Hematopoietic multipotent progenitor cell treated with erythropoietin and hydrocortisone succinate and interleukin-3 and kit ligand, for 15 days (in vitro differentiated cells): ENCODE results near the gene XRCC2.

Experiments used
- DNase-seq: peaks from one replicate; pipeline ENCODE4 v3.0.0-alpha.2; 2015; ENCODE audit warnings: low spot score

Gene XRCC2

GRCh38 chr7:152615031-152615741, 60.8 kb downstream of the XRCC2 start:
- no peak for DNase-seq

DNA sequence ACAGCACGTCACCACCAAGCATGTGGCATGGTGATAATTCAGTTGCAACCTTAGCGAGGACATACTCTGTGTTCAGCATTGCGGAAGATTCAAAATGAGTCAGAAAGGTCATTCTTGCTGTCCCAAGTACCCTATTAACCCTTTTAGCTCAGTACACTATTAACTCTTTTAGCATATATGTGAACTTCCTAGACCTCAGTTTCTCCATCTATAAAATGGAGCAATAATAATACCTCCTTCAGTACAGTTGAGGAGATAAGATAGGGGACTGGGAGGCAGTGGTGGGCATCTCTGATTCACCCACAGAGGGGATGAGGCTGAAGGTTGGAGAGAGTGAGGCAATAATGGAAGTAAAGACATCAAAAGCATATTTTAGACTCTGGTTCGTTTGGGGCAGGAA, 67.3 kb downstream of the XRCC2 start:
- DNase-seq = no peak

- DNase-seq = no peak
Measured at GRCh38 chr7:152608208-152608607, 67.7 kb downstream of the XRCC2 start.

DNA sequence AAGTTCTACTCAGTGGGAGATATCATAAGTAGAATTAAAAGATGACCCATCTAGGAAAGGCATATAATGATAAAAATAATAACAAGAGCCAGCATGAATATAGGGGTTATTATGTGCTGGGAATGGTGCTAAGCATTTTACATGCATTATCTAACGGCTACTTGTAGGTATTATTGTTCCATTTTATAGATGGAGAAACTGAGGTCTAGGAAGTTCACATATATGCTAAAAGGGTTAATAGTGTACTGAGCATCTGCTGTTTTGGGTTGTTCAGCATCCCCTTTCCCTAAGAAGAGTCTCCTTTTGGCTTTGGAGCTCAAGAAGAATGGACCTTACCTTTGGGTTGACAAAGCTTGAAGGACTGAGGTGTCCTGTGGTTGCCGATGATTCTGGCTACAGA, 68.9 kb downstream of the XRCC2 start:
- no peak for DNase-seq

DNA sequence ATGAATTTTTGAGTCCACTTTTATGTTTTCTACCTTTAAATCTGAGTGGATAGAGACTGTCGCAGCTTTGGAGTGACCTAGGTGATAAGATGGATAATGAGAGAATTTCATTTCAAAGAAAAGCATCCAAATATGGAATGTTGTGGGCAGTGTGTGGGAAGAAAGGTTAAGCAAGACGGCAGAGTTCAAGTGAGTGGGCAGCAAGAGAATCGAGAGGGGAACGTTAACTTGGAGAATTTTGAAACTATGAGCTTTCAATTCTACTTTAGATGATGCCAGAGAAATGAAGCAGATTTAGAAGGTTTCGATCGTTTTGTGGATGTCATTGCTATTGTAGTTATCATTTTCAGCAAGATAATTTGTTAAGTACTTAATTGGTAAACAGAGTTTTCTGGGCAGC, 73.0 kb downstream of the XRCC2 start:
- DNase-seq = no peak

DNA sequence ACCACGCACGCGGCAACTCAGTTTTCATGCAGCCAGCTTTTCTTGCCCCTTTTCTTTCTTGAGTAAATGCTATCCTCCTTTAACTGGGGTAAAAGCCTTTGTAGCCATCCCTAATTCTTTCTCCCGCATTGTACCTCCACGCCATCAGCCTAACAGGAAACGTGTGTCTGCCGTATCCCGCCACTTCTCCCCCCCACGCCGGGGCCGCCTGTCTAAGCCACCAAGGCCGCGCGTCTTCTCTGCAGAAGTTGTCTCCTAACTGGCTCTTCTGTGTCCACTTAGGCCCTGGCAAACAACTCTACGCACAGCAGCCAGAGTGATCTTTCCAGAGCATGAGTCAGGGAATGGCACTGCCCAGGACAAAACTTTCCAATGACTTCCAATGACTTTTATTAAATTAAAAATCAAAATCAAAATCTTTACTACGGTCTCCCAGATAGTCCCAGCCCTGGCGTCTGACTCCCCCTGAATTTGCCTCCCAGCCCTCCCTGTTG, 74.6 kb downstream of the XRCC2 start:
- DNase-seq = no peak

DNA sequence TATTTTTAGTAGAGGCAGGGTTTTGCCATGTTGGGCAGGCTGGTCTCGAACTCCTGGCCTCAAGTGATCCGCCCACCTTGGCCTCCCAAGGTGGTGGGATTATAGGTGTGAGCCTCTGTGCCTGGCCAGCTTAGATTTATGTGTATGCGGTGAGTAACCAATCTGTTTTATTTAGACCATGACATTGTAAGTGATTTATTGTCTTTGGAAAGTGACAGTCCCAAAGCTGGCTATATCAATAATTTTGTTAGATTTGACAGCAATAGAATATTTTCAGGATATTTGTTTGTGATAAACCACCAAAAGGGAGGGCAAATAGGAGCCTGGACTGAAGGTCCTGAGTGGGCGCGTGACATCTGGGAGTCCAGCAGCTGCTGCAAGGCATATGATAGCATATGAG, 75.7 kb downstream of the XRCC2 start:
- no peak for DNase-seq

DNA sequence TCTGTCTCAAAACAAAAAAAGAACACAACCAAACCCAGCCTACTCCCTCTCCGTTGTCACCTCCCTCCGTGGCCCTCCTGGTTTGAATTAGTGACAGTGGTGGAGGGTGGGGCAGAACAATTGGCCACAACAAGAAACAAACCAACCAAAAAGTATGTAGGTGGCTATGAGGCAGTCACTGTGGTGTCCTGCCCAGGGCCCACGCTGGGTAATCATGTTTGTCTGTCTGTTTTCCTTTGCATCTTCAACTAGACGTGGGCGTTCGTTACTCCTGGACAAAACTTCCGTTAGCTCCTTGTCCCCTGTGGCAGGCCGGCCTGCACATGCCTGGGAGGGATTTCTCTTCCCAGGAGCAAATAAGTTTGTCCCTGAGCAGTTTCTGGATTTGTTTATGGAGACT, 78.4 kb downstream of the XRCC2 start:
- no peak for DNase-seq

- DNase-seq = no peak
Measured at GRCh38 chr7:152596824-152597223, 79.1 kb downstream of the XRCC2 start.
